ENCODE data around the gene CFAP77.
A peak's percentile ranks its signal among the peaks of the same experiment; 100 is the strongest.

Gene CFAP77

GRCh38 chr9:132451276-132451675, 41.3 kb downstream of the CFAP77 start:
- DNase-seq (ENCODE audit: low read depth in 2 of 2), result peak in 1 of 2 donors; percentile 1

- DNase-seq (ENCODE audit: low read depth in 2 of 2), result no peak
Observed at GRCh38 chr9:132456241-132456640, 46.2 kb downstream of the CFAP77 start.

GRCh38 chr9:132457504-132458236, 47.7 kb downstream of the CFAP77 start:
- DNase-seq (ENCODE audit: low read depth in 2 of 2), result no peak

GRCh38 chr9:132458432-132458831, 48.4 kb downstream of the CFAP77 start:
- DNase-seq (ENCODE audit: low read depth in 2 of 2), result no peak

GRCh38 chr9:132459661-132460060, 49.6 kb downstream of the CFAP77 start:
- no peak for DNase-seq (ENCODE audit: low read depth in 2 of 2)

DNA sequence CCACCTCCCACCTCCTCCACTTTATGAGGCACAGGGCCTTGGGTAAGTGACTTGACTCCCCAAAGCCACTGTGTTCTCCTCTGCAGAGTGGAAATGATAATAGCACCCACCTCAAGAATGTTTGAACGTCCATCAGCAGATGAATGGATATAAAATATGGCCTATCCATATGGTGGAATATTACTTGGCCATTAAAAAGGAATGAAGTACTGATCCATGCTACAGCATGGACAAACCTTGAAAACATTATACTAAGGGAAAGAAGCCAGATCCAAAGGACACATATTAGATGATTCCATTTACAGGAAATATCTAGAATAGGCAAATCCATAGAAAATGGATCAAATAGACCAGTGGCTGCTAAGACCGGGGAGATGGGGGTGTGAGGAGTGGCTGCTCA, 50.2 kb downstream of the CFAP77 start:
- DNase-seq (ENCODE audit: low read depth in 2 of 2), result no peak

GRCh38 chr9:132461281-132461896, 51.4 kb downstream of the CFAP77 start:
- DNase-seq (ENCODE audit: low read depth in 2 of 2), result no peak

DNA sequence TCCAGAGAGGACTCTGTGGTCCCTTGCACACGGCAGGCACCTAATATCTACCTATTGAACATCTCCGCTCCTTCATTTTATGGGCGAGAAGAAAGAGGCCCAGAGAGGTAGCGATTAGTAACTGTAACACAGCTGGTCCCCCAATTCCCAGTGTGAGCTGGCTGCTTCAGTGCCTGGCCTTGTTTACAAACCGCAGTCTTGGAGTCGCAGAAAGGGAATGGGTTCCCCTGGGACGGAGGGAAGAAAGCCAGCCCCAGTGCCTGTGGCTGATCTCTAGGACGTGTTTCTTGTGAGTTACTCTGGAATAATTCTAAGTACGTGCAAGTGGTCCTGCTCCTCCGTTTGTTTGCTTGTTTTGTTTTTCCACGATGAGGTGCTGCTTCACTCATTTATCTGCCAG, 52.0 kb downstream of the CFAP77 start:
- DNase-seq (ENCODE audit: low read depth in 2 of 2), result no peak

GRCh38 chr9:132464547-132464946, 54.5 kb downstream of the CFAP77 start:
- no peak for DNase-seq (ENCODE audit: low read depth in 2 of 2)

DNA sequence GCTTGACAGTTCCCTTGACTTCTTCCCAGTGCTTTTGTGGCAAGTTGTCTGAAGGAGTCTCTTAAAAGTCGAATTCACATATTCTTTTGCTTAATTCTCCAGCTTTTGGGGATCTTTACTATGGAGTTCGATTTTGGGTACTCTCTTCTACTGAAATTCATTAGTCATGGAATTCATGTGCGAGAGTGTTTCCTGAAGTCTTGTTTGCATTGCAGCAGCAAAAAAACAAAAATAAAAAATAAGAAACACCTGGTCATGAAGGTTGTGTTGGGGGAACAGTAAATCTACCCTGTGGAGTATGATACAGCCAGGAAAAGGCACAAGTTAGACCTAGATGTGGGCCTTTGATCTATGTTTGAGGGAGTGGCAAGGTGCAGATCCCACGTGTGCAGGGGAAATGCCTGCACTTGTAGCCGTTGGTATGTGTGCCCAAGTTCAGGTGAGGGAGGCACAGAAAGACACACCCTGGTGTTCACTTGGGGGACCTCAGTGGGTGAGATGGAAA, 55.2 kb downstream of the CFAP77 start:
- DNase-seq (ENCODE audit: low read depth in 2 of 2), result no peak

GRCh38 chr9:132472199-132472598, 62.2 kb downstream of the CFAP77 start:
- DNase-seq (ENCODE audit: low read depth in 2 of 2), result no peak

- DNase-seq (ENCODE audit: low read depth in 2 of 2), result no peak
Observed at GRCh38 chr9:132472599-132472998, 62.6 kb downstream of the CFAP77 start.

- no peak for DNase-seq (ENCODE audit: low read depth in 2 of 2)
Observed at GRCh38 chr9:132474253-132474652, 64.2 kb downstream of the CFAP77 start.

DNA sequence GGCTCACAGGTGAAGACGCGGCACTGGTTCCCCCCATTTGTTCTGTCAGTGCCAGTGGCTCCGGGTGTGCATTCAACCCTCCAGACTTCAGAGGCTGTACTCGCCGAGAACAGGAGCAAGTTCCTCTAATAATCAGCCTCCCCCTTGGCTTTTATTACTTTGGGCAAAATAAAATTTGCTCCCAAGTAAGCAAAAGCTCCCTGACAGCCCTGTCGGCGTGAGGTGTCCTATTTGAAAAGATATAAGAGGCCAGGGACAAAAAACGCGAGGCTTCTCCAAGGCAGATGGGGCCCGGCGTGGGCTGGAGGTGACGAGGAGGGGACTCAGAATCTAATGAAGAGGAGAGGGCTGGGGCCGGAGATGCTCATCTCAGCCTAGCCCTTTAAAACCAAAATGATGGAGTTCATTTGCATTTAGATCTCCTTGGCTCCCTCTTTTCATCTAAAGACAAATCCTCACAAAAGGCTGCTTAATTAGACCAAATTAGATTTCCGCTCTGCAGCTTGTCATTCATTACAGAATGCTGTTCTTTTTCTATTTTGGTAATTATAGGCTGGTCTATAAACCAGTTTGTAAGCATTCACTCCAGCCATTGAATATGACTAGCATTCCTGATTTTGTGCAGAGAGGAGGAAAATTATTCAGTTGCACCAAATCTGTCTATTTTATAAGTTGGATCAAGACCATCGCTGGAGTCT, 68.5 kb downstream of the CFAP77 start:
- DNase-seq (ENCODE audit: low read depth in 2 of 2), result no peak

GRCh38 chr9:132479733-132480132, 69.7 kb downstream of the CFAP77 start:
- no peak for DNase-seq (ENCODE audit: low read depth in 2 of 2)

DNA sequence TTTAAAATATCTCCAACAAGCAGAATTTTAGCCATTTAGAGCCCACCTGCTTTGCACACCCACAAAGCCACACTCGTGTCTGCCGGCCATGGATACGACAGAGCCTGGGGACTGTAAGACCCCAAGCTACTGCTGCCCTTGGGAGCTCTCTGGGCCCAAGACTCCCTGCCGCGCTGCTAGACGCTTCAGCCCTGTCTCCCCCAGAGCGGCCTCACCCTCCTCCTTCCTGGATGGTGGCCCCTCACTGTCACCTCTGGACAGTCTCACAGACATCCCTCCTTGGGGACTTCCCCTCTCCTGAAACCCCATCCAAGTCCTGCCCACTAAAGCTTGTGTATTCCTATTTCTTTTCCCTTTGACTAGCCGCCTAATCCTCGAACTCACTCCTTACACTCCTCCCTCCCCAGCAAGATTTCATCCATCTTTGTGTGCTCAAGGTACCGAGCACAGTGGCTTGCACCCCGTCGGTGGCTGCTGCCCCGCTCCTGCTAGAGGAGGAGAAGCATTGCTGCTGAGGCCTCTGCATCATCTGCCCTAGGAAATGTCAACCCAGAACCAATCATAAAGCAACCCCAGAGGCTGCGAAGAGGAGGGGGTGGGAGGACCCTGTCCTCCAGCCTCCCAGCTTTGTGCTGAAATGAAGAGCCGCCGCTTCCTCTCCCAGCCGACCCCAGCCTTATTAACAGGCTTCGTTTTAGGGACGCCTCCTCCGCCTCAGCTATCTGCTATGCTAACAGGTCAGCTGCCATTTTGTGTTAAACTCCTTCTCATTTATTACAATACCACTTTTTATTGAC, 71.2 kb downstream of the CFAP77 start:
- no peak for DNase-seq (ENCODE audit: low read depth in 2 of 2)

DNA sequence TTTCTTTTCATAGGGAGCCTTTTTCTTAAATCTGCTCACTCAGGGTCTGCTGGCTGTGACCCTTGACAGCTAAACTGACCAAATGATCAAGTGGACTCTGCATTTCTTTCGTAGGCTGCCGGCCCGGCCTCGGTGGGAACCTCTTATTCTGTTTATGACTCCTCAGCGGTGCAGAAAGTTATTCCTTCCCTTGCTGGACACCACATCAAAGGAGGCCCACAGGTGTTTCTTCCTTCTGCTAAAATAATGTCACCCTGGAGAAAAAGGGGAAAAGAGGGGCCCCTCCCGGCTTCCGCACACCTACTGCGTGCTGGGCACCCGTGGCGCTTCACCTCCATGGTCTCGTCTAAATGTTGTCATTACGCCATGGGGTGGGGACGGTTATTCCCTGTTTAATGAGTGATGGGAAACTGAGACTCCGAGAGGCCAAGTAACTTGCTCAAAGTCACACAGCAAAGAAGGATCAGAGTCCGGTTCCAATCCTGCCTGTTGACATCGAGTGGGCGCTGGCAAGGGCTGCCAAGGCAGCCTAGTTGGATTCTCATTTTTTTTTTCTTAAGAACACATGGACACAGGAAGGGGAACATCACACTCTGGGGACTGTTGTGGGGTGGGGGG, 72.3 kb downstream of the CFAP77 start:
- no peak for DNase-seq (ENCODE audit: low read depth in 2 of 2)

- DNase-seq (ENCODE audit: low read depth in 2 of 2), result no peak
Observed at GRCh38 chr9:132485393-132485792, 75.4 kb downstream of the CFAP77 start.

DNA sequence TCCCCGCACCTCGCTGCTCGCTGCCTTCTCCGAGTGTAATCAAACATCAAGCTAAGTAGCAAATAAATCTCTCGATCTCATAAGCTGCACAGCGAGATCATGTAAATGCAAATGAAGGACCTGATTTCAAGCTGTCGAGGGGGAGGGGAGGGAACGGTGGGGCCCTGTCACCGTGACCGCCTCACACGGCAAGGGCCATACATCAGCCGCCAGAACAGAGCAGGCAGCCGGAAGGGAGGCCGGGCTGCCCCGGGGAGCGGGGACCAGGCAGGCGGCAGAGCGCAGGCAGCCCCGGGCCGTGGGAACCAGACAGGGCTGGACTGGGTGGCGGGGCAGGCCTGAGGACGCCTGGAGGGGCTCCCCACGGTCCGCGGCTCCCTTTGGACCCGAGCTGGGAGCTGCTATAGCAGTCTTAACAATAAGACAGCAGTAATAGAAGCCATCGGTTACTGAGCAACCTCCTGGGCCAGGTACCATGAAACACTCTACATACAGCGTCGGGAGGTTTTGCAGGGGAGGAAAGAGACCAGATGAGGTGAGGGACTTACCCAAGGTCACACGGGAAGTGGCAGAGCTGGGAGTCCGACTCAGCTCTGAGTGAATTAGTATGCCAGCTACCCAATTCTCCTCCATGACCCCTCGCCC, 76.8 kb downstream of the CFAP77 start:
- peak in 1 of 2 donors; percentile 21 for DNase-seq (ENCODE audit: low read depth in 2 of 2)

DNA sequence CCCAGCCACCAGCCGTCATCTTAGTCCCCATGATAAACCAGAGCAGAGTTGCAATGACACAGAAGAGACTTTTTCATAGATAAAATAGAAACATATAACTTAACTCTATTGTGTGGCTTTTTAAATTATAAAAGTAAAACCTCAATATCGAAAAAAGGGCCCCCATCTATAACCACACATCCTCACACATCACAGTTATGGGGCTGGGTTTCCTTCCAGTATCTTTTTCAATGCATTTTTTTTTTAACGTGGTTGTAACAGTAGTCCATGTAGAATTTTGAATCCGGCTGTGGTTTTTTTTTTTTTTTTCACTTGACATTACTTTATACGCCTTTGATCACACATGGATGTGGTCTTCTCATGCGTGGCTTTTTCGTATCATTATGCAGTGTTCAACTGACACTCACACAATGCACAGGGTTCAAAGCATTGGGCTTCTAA, 77.4 kb downstream of the CFAP77 start:
- no peak for DNase-seq (ENCODE audit: low read depth in 2 of 2)

DNA sequence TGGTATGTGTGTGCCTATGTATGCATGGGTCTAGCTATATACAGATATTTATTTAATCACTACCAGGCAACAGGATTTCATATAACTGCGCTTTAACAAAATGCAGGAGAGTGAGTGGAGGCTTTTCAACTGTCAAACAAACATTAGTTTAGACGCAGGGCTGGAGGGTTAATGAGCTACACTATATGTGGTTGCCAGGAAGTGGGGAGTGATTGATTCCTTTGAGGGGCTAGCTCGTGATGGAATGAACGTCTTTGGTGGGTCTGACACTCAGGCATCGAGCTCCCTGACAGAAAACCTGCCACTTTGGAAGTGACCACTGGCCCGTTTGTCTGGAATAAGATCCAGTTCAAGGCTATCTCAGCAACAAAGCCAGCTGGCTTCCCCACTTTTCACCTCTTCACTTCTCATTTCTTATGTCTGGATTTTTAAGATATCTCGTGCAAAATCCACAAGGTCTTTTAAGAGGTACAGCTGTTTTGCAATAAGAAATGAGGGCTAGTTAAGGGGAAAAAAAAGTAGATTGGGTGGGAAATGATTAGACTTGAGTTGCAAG, 78.0 kb downstream of the CFAP77 start:
- no peak for DNase-seq (ENCODE audit: low read depth in 2 of 2)

Measured in stimulated activated CD4-positive, alpha-beta T cell treated with anti-CD3 and anti-CD28 coated beads, Interleukin-15, amount 100 ng/mL, for 48 hours (primary cell).